ENCODE data around the gene ANAPC4. TPM values are rescaled to one million over a fixed set of nuclear protein-coding genes. Genes with fewer than 3 reads are reported as not detected.

ANAPC4 gene
- total RNA-seq, 1 donor from 2014 or later: 15.0 TPM

GRCh38 chr4:25403699-25404098, 26.6 kb downstream of the ANAPC4 start:
- Histone ChIP-seq H3K4me3 (ENCODE audit: low read depth, low read length) (no peak overlapping the region), H3K36me3 (ENCODE audit: control insufficient read depth, insufficient read depth, low read length) (peaks cover 6% of the 10 kb centered on the region), H3K27me3 (ENCODE audit: control insufficient read depth, insufficient read depth, low read length) (no peaks in the 10 kb centered on the region)
- FAIRE-seq (no peak), DNase-seq (ENCODE audit: low read depth) (no peak)
- TF ChIP-seq CTCF (IDR thresholded peaks at IDR 0.05; ENCODE audit: insufficient read depth, low read length, severe bottlenecking): no peak

- Histone ChIP-seq H3K4me3 (ENCODE audit: low read depth, low read length) (no peak overlapping the region), H3K36me3 (ENCODE audit: control insufficient read depth, insufficient read depth, low read length) (peaks cover 8% of the 10 kb centered on the region), H3K27me3 (ENCODE audit: control insufficient read depth, insufficient read depth, low read length) (no peaks in the 10 kb centered on the region)
- DNase-seq (ENCODE audit: low read depth): no peak
- FAIRE-seq: no peak
- no peak for TF ChIP-seq CTCF (IDR thresholded peaks at IDR 0.05; ENCODE audit: insufficient read depth, low read length, severe bottlenecking)
These were observed 28.4 kb downstream of the ANAPC4 start for GRCh38 chr4:25405453-25405852.

GRCh38 chr4:25406081-25406692, 29.1 kb downstream of the ANAPC4 start:
- DNase-seq (ENCODE audit: low read depth): no peak
- peaks cover 8% of the 10 kb centered on the region for H3K36me3 ChIP-seq (ENCODE audit: control insufficient read depth, insufficient read depth, low read length)
- H3K4me3 ChIP-seq (ENCODE audit: low read depth, low read length): no peak overlapping the region
- no peaks in the 10 kb centered on the region for H3K27me3 ChIP-seq (ENCODE audit: control insufficient read depth, insufficient read depth, low read length)
- TF ChIP-seq CTCF (IDR thresholded peaks at IDR 0.05; ENCODE audit: insufficient read depth, low read length, severe bottlenecking): no peak
- FAIRE-seq: peak; percentile 76

GRCh38 chr4:25410820-25411529, 33.9 kb downstream of the ANAPC4 start:
- TF ChIP-seq CTCF (IDR thresholded peaks at IDR 0.05; ENCODE audit: insufficient read depth, low read length, severe bottlenecking): no peak
- FAIRE-seq: no peak
- Histone ChIP-seq H3K4me3 (ENCODE audit: low read depth, low read length) (no peak overlapping the region), H3K36me3 (ENCODE audit: control insufficient read depth, insufficient read depth, low read length) (peaks cover 6% of the 10 kb centered on the region), H3K27me3 (ENCODE audit: control insufficient read depth, insufficient read depth, low read length) (no peaks in the 10 kb centered on the region)
- DNase-seq (ENCODE audit: low read depth): no peak

GRCh38 chr4:25413261-25413660, 36.2 kb downstream of the ANAPC4 start:
- TF ChIP-seq CTCF (IDR thresholded peaks at IDR 0.05; ENCODE audit: insufficient read depth, low read length, severe bottlenecking): no peak
- FAIRE-seq (no peak), DNase-seq (ENCODE audit: low read depth) (no peak)
- no peaks in the 10 kb centered on the region for H3K27me3 ChIP-seq (ENCODE audit: control insufficient read depth, insufficient read depth, low read length)
- peaks cover 4% of the 10 kb centered on the region for H3K36me3 ChIP-seq (ENCODE audit: control insufficient read depth, insufficient read depth, low read length)
- no peak overlapping the region for H3K4me3 ChIP-seq (ENCODE audit: low read depth, low read length)
